H1 (cell line): ENCODE measurements around the gene FCGR2B.
"Not testable (repeated sequence)": the region's sequence is repeated elsewhere in the genome, so short reads cannot be mapped to it uniquely, and the experiment has no call there.

Experiments
- BRCA1 ChIP-seq: IDR thresholded peaks from 2 replicates; pipeline ENCODE4 v1.6.1; 2012; ENCODE audit warnings: low read depth, low read length, improper control_type of control experiment
- CHD2 ChIP-seq: IDR thresholded peaks from 2 replicates; pipeline ENCODE4 v1.6.1; 2012; ENCODE audit warnings: low read length, improper control_type of control experiment
- CTCF ChIP-seq, 3 experiments: IDR thresholded peaks; 1 replicate in 2 of 3; 2 replicates in 1 of 3; pipeline versions ENCODE4 v1.5.1 to v1.6.1; 2011; ENCODE audit warnings: low read length in 3 of 3, mild to moderate bottlenecking in 3 of 3, inconsistent platforms in 2 of 3, low read depth in 1 of 3, moderate library complexity in 1 of 3; ENCODE audit not compliant: insufficient read depth in 1 of 3; ENCODE audit errors: control extremely low read depth in 1 of 3
- EP300 ChIP-seq, 2 experiments: IDR thresholded peaks; 1 replicate in 1 of 2; 2 replicates in 1 of 2; pipeline ENCODE4 v1.6.1; 2011 to 2012; ENCODE audit warnings: low read depth in 2 of 2, low read length in 2 of 2, mild to moderate bottlenecking in 2 of 2, borderline replicate concordance in 1 of 2, inconsistent platforms in 1 of 2, moderate library complexity in 1 of 2
- EZH2 ChIP-seq: fragments of 200-600 bp; sonication (generic); IDR thresholded peaks from 2 replicates; pipeline ENCODE4 v1.7.1; 2012; ENCODE audit warnings: low read depth, mild to moderate bottlenecking, moderate library complexity, low read length, inconsistent platforms; ENCODE audit not compliant: severe bottlenecking
- POU5F1 ChIP-seq: IDR thresholded peaks from 2 replicates; pipeline ENCODE4 v1.6.1; 2011; ENCODE audit warnings: low read depth, mild to moderate bottlenecking, low read length, moderate library complexity
- RFX5 ChIP-seq: IDR thresholded peaks from 2 replicates; pipeline ENCODE4 v1.6.1; 2011; ENCODE audit warnings: low read depth, low read length, improper control_type of control experiment, borderline replicate concordance
- SIX5 ChIP-seq: IDR thresholded peaks from 2 replicates; pipeline ENCODE4 v1.6.1; 2011; ENCODE audit warnings: mild to moderate bottlenecking, low read depth, low read length
- TAF1 ChIP-seq: IDR thresholded peaks from 2 replicates; pipeline ENCODE4 v1.6.1; 2011; ENCODE audit warnings: mild to moderate bottlenecking, low read depth, low read length
- ZNF274 ChIP-seq: IDR thresholded peaks from 2 replicates; pipeline ENCODE4 v1.7.0; 2012; ENCODE audit warnings: low read length, borderline replicate concordance; ENCODE audit errors: extremely low read depth
- TF ChIP-seq, protein P1 (sequence below): IDR thresholded peaks from 2 replicates; pipeline ENCODE4 v1.6.1; 2011; ENCODE audit warnings: low read length, improper control_type of control experiment

DNA sequence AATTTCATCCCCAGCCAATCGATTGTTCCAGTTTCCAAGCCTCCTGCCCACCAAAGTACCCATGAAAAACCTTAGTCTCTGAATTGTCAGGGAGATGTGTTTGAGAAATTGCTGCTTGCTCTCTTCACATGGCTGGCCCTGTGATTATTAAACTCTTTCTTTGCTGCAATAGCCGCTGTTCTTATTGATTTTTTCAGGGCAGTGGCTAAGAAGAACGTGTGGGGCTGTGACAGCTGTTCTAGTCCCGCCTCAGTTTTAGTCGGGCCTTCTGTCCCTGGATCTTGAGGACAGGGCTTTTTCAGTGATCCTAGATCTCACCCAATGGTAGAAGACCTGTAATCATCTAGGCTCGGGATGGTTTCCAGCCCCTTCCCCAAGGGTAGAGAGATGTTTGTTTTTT, 9.0 kb upstream of the FCGR2B start:
- TF ChIP-seq CTCF (IDR thresholded peaks at IDR 0.05; ENCODE audit: control extremely low read depth in 1 of 3, insufficient read depth in 1 of 3, low read depth in 1 of 3, low read length in 3 of 3); POU5F1; SIX5; ZNF274; CHD2; TAF1; BRCA1; RFX5; EP300 (IDR thresholded peaks at IDR 0.05; ENCODE audit: borderline replicate concordance in 1 of 2, low read depth in 2 of 2, low read length in 2 of 2); EZH2: not testable (repeated sequence)
- TF ChIP-seq, protein P1, sequence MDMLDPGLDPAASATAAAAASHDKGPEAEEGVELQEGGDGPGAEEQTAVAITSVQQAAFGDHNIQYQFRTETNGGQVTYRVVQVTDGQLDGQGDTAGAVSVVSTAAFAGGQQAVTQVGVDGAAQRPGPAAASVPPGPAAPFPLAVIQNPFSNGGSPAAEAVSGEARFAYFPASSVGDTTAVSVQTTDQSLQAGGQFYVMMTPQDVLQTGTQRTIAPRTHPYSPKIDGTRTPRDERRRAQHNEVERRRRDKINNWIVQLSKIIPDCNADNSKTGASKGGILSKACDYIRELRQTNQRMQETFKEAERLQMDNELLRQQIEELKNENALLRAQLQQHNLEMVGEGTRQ: not testable (repeated sequence)
